ENCODE measurements around the gene GUCY1A1. TPM values are rescaled to one million over a fixed set of nuclear protein-coding genes. Genes with fewer than 3 reads are reported as not detected.
A peak's percentile ranks its signal among the peaks of the same experiment; 100 is the strongest.

GUCY1A1 gene, protein sequence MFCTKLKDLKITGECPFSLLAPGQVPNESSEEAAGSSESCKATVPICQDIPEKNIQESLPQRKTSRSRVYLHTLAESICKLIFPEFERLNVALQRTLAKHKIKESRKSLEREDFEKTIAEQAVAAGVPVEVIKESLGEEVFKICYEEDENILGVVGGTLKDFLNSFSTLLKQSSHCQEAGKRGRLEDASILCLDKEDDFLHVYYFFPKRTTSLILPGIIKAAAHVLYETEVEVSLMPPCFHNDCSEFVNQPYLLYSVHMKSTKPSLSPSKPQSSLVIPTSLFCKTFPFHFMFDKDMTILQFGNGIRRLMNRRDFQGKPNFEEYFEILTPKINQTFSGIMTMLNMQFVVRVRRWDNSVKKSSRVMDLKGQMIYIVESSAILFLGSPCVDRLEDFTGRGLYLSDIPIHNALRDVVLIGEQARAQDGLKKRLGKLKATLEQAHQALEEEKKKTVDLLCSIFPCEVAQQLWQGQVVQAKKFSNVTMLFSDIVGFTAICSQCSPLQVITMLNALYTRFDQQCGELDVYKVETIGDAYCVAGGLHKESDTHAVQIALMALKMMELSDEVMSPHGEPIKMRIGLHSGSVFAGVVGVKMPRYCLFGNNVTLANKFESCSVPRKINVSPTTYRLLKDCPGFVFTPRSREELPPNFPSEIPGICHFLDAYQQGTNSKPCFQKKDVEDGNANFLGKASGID
- total RNA-seq (10.7 and 23.4 TPM in 2 replicates), polyA plus RNA-seq (0.52 and 8.1 TPM in 2 replicates), polyA minus RNA-seq (ENCODE audit: low replicate concordance) (0.33 and 5.1 TPM in 2 replicates)
- 0.37 and 4.9 TPM in 2 replicates for polyA plus RNA-seq (2012)

DNA sequence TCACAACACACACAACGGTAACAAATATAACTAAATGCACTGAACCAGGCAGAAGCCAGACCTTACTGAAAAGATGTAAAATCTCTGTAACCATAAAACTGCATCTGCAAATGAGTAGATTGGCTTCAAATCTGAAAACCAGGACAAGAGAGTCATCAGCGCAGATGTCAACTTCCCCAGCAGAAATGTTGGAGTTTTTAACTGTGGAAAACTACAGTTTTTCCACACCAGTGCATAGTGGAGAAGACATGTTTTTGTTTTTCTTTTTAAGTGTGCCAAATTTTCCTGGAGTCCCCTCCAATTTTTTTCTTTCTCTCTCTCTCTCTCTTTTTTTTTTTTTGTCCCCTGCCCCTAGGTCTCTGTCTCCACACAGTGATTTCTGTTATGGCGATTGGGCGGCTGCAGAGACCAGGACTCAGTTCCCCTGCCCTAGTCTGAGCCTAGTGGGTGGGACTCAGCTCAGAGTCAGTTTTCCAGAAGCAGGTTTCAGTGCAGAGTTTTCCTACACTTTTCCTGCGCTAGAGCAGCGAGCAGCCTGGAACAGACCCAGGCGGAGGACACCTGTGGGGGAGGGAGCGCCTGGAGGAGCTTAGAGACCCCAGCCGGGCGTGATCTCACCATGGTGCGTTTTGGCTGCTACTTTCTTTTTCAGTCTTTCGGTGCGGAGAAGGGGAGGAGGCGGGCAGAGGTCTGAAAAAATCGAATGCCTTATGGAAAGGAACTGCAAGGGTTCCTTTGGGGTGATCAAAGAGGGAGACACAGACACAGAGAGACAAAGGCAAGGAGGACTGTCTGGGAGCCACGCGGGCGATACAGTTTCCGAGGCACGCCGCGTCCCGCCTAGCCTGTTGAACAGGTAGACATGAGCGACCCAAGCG, at the start of gene GUCY1A1:
Gene GUCY1A1 (plus strand): TSS at position 505 of the 878 bp plus-strand sequence. CDS start 30,020 bp downstream, outside the sequence.
- Histone ChIP-seq H2AFZ (ENCODE audit: low read length) (peak within 1 kb of the TSS; percentile 84), H4K20me1 (ENCODE audit: control insufficient read depth, extremely low read depth, insufficient read depth, low read length) (no peaks in the 10 kb centered on the region), H3K27me3 (ENCODE audit: control insufficient read depth, insufficient read depth, low read length) (no peaks in the 10 kb centered on the region), H3K27ac (ENCODE audit: insufficient read depth, low read length) (no peak within 1 kb of the TSS), H3K9ac (ENCODE audit: insufficient read depth, low read length) (peak within 1 kb of the TSS; percentile 52), H3K79me2 (ENCODE audit: control insufficient read depth, insufficient read depth, low read length) (no peaks in the 10 kb centered on the region), H3K4me2 (ENCODE audit: extremely low read depth, insufficient read depth, low read length) (peak within 1 kb of the TSS; percentile 100), H3K9me3 (ENCODE audit: control insufficient read depth, insufficient read depth, low read depth, low read length) (no peaks in the 10 kb centered on the region), H3K36me3 (ENCODE audit: control insufficient read depth, insufficient read depth, low read length) (no peaks in the 10 kb centered on the region), H3K4me1 (ENCODE audit: control insufficient read depth, extremely low read depth, insufficient read depth, low read length) (no peaks in the 10 kb centered on the region), H3K4me3 (replicated peaks in 1 of 4; ENCODE audit: control extremely low read depth in 1 of 4, insufficient read depth in 1 of 4, low read depth in 3 of 4, low read length in 4 of 4) (peak within 1 kb of the TSS; percentile 67 to 70 (median 70))
- no peak for TF ChIP-seq EZH2 (IDR thresholded peaks at IDR 0.05; ENCODE audit: low read length, missing control alignments)
- TF ChIP-seq, protein P1, sequence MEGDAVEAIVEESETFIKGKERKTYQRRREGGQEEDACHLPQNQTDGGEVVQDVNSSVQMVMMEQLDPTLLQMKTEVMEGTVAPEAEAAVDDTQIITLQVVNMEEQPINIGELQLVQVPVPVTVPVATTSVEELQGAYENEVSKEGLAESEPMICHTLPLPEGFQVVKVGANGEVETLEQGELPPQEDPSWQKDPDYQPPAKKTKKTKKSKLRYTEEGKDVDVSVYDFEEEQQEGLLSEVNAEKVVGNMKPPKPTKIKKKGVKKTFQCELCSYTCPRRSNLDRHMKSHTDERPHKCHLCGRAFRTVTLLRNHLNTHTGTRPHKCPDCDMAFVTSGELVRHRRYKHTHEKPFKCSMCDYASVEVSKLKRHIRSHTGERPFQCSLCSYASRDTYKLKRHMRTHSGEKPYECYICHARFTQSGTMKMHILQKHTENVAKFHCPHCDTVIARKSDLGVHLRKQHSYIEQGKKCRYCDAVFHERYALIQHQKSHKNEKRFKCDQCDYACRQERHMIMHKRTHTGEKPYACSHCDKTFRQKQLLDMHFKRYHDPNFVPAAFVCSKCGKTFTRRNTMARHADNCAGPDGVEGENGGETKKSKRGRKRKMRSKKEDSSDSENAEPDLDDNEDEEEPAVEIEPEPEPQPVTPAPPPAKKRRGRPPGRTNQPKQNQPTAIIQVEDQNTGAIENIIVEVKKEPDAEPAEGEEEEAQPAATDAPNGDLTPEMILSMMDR (conservative IDR thresholded peaks at IDR 0.05 in 1 of 2, IDR thresholded peaks at IDR 0.05 in 1 of 2; ENCODE audit: low read depth in 1 of 2, low read length in 2 of 2): no peak
- peak in 1 of 2 donors; percentile 8 for DNase-seq (ENCODE audit: low read depth in 2 of 2)

DNA sequence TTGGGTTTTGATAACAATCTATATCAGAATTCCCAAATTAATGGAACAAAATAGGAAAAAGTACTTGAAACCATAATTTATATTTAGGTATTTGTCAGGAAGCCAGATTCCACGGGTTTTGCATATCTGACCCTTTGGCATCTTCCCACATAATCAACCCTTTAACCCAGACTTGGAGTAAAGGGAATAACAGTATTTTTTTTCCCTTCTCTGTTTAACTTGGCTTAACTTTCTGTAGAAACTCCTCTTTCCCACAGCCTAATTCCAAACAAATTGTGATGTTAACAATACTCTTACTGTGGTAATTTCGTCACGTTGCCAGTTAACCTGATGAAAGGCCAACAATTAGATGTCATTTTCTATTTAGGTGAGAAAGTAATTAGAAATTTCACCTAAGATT, 49.4 kb upstream of the GUCY1A1 start:
- Histone ChIP-seq H3K79me2 (ENCODE audit: control insufficient read depth, insufficient read depth, low read length) (no peaks in the 10 kb centered on the region), H4K20me1 (ENCODE audit: control insufficient read depth, extremely low read depth, insufficient read depth, low read length) (no peaks in the 10 kb centered on the region), H3K36me3 (ENCODE audit: control insufficient read depth, insufficient read depth, low read length) (no peaks in the 10 kb centered on the region), H3K4me2 (ENCODE audit: extremely low read depth, insufficient read depth, low read length) (no peak overlapping the region), H3K27me3 (ENCODE audit: control insufficient read depth, insufficient read depth, low read length) (no peaks in the 10 kb centered on the region), H3K27ac (ENCODE audit: insufficient read depth, low read length) (no peak overlapping the region), H3K4me3 (replicated peaks in 1 of 4; ENCODE audit: control extremely low read depth in 1 of 4, insufficient read depth in 1 of 4, low read depth in 3 of 4, low read length in 4 of 4) (no peak overlapping the region), H3K4me1 (ENCODE audit: control insufficient read depth, extremely low read depth, insufficient read depth, low read length) (peaks cover 2% of the 10 kb centered on the region), H2AFZ (ENCODE audit: low read length) (no peak overlapping the region), H3K9me3 (ENCODE audit: control insufficient read depth, insufficient read depth, low read depth, low read length) (no peaks in the 10 kb centered on the region), H3K9ac (ENCODE audit: insufficient read depth, low read length) (no peak overlapping the region)
- peak; percentile 65 to 71 for DNase-seq (ENCODE audit: low read depth in 2 of 2)
- TF ChIP-seq, protein P1 (conservative IDR thresholded peaks at IDR 0.05 in 1 of 2, IDR thresholded peaks at IDR 0.05 in 1 of 2; ENCODE audit: low read depth in 1 of 2, low read length in 2 of 2): no peak
- TF ChIP-seq EZH2 (IDR thresholded peaks at IDR 0.05; ENCODE audit: low read length, missing control alignments): no peak

Data from fibroblast of lung (primary cell).